Activated effector memory CD4-positive, alpha-beta T cell treated with Interleukin-2 at 50 U/mL for 16 hours (primary cell): ENCODE data around the gene AFDN.

Experiments used
- DNase-seq: peaks from one replicate; pipeline ENCODE4 v3.0.0-alpha.2; 2020

AFDN gene

GRCh38 chr6:167881327-167881726 lies 54.6 kb downstream of the AFDN start:
- no peak for DNase-seq

GRCh38 chr6:167882244-167882643 lies 55.5 kb downstream of the AFDN start:
- DNase-seq, result no peak

GRCh38 chr6:167888098-167888497 lies 61.4 kb downstream of the AFDN start:
- no peak for DNase-seq

- no peak for DNase-seq
Measured at GRCh38 chr6:167892835-167893815, 66.4 kb downstream of the AFDN start.

- DNase-seq, result no peak
Measured at GRCh38 chr6:167894965-167895364, 68.3 kb downstream of the AFDN start.

- DNase-seq, result no peak
Measured at GRCh38 chr6:167896648-167897047, 69.9 kb downstream of the AFDN start.

GRCh38 chr6:167898673-167899311 lies 72.1 kb downstream of the AFDN start:
- DNase-seq, result no peak

- no peak for DNase-seq
Measured at GRCh38 chr6:167904791-167905190, 78.1 kb downstream of the AFDN start.

GRCh38 chr6:167906899-167907298 lies 80.2 kb downstream of the AFDN start:
- DNase-seq, result no peak

GRCh38 chr6:167907837-167908681 lies 81.3 kb downstream of the AFDN start:
- no peak for DNase-seq

- no peak for DNase-seq
Measured at GRCh38 chr6:167910007-167910406, 83.3 kb downstream of the AFDN start.

GRCh38 chr6:167910652-167911051 lies 83.9 kb downstream of the AFDN start:
- DNase-seq, result no peak

GRCh38 chr6:167912494-167912893 lies 85.8 kb downstream of the AFDN start:
- DNase-seq, result no peak

GRCh38 chr6:167913699-167914098 lies 87.0 kb downstream of the AFDN start:
- no peak for DNase-seq

GRCh38 chr6:167915139-167915538 lies 88.4 kb downstream of the AFDN start:
- DNase-seq, result no peak

GRCh38 chr6:167917551-167918154 lies 90.9 kb downstream of the AFDN start:
- no peak for DNase-seq

- no peak for DNase-seq
Measured at GRCh38 chr6:167918548-167919278, 92.0 kb downstream of the AFDN start.

GRCh38 chr6:167919349-167919748 lies 92.6 kb downstream of the AFDN start:
- DNase-seq, result no peak

- no peak for DNase-seq
Measured at GRCh38 chr6:167920165-167920564, 93.5 kb downstream of the AFDN start.

- no peak for DNase-seq
Measured at GRCh38 chr6:167921831-167922230, 95.1 kb downstream of the AFDN start.

- DNase-seq, result no peak
Measured at GRCh38 chr6:167925026-167925425, 98.3 kb downstream of the AFDN start.

- DNase-seq, result no peak
Measured at GRCh38 chr6:167927246-167927645, 100.5 kb downstream of the AFDN start.
